GM19240 (cell line): Measurements from ENCODE around the gene RNGTT.
"Not testable (repeated sequence)": the region's sequence is repeated elsewhere in the genome, so short reads cannot be mapped to it uniquely, and the experiment has no call there.

Experiments
- DNase-seq: peaks from one replicate; pipeline ENCODE4 v3.0.0; 2011; ENCODE audit warnings: low spot score; ENCODE audit not compliant: insufficient read length

The RNGTT gene

GRCh38 chr6:88914895-88915598 is 48.4 kb downstream of the RNGTT start:
- no peak for DNase-seq

GRCh38 chr6:88914180-88914579 is 49.2 kb downstream of the RNGTT start:
- no peak for DNase-seq

GRCh38 chr6:88913471-88913870 is 49.9 kb downstream of the RNGTT start:
- DNase-seq: no peak

- no peak for DNase-seq
These were observed 52.3 kb downstream of the RNGTT start for GRCh38 chr6:88910922-88911778.

GRCh38 chr6:88908598-88909548 is 54.5 kb downstream of the RNGTT start:
- DNase-seq: no peak

- not testable (repeated sequence) for DNase-seq
These were observed 56.3 kb downstream of the RNGTT start for GRCh38 chr6:88907148-88907547.

GRCh38 chr6:88899569-88900316 is 63.7 kb downstream of the RNGTT start:
- DNase-seq: no peak

- DNase-seq: no peak
These were observed 67.5 kb downstream of the RNGTT start for GRCh38 chr6:88895911-88896310.

GRCh38 chr6:88890860-88891845 is 72.3 kb downstream of the RNGTT start:
- no peak for DNase-seq

- no peak for DNase-seq
These were observed 73.0 kb downstream of the RNGTT start for GRCh38 chr6:88890394-88890793.

GRCh38 chr6:88884361-88884760 is 79.1 kb downstream of the RNGTT start:
- DNase-seq: no peak

- DNase-seq: no peak
These were observed 80.9 kb downstream of the RNGTT start for GRCh38 chr6:88882536-88882935.

- DNase-seq: no peak
These were observed 82.0 kb downstream of the RNGTT start for GRCh38 chr6:88881451-88881850.

GRCh38 chr6:88880021-88880420 is 83.4 kb downstream of the RNGTT start:
- no peak for DNase-seq

- no peak for DNase-seq
These were observed 85.5 kb downstream of the RNGTT start for GRCh38 chr6:88877893-88878292.

GRCh38 chr6:88872962-88873361 is 90.5 kb downstream of the RNGTT start:
- no peak for DNase-seq

- DNase-seq: no peak
These were observed 91.9 kb downstream of the RNGTT start for GRCh38 chr6:88871498-88871897.

- no peak for DNase-seq
These were observed 92.6 kb downstream of the RNGTT start for GRCh38 chr6:88870717-88871330.
